ENCODE results near the gene GUCD1.

The GUCD1 gene

DNA sequence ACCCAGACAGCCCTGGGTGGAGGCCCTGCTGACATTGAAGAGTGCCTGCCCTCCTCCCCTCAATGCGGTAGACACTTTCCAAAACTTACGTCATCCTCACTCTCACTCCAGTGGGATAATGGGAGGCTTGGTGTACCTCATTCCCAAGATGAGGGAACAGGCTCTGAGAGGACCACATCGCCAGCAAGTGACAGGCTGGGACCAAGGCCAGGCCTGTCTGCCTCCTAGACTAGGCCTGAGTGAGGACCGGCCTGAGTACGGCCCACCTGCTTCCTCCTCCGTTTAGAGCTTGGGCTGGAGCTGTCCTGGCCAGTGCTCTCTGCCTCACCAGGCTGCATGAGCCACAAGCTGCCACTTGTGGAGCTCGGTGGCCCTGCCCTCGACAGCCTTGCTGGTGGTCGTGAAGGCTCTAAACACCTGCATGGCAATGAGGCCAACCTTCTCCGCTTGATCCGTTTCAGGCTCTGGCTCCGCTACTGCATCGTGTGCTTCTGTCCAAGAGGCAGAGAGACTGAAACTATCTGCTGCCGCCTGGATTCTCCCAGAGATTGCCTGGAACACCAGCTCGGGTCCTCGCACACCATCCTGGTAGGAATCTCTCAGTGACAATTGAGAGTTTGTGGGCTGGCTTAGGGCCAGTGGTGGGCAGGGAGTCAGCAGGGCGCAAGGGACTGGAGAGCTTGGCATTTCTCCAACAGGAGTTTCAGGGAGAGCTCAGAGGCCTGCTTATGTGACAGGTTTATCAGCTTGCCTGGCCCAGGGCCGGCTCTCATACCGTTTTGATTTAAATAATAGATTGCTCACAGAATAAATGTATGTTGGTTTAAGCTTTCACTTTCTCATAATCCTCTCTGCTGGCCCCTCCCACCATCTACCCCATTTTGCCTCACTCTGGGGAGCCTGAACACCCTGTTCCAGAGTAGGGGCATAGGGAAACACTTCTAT lies 28.6 kb upstream of the GUCD1 start (continued):
- no peak for TF ChIP-seq HOXD13 (CRISPR knock-in tag; IDR thresholded peaks at IDR 0.05; ENCODE audit: borderline replicate concordance)
- no peak for TF ChIP-seq ZNF76 (tag by site-specific recombination; IDR thresholded peaks at IDR 0.05; ENCODE audit: borderline replicate concordance, low read depth)
- TF ChIP-seq ZSCAN16 (tag by site-specific recombination; IDR thresholded peaks at IDR 0.05): no peak
- TF ChIP-seq ZNF768 (tag by site-specific recombination; IDR thresholded peaks at IDR 0.05): no peak
- TF ChIP-seq ZNF133 (tag by site-specific recombination; IDR thresholded peaks at IDR 0.05): no peak
- no peak for TF ChIP-seq ZNF571 (tag by site-specific recombination; IDR thresholded peaks at IDR 0.05)
- no peak for TF ChIP-seq ZNF473 (tag by site-specific recombination; IDR thresholded peaks at IDR 0.05)
- no peak for TF ChIP-seq SP3 (tag by site-specific recombination; IDR thresholded peaks at IDR 0.05)
- TF ChIP-seq ZNF623 (tag by site-specific recombination; IDR thresholded peaks at IDR 0.05): no peak
- no peak for TF ChIP-seq ZNF654 (tag by site-specific recombination; IDR thresholded peaks at IDR 0.05; ENCODE audit: low read depth)
- TF ChIP-seq SP7 (tag by site-specific recombination; IDR thresholded peaks at IDR 0.05): peak; percentile 43
- no peak for TF ChIP-seq ZNF292 (tag by site-specific recombination; IDR thresholded peaks at IDR 0.05; ENCODE audit: borderline replicate concordance, low read depth)
- TF ChIP-seq, protein P1, sequence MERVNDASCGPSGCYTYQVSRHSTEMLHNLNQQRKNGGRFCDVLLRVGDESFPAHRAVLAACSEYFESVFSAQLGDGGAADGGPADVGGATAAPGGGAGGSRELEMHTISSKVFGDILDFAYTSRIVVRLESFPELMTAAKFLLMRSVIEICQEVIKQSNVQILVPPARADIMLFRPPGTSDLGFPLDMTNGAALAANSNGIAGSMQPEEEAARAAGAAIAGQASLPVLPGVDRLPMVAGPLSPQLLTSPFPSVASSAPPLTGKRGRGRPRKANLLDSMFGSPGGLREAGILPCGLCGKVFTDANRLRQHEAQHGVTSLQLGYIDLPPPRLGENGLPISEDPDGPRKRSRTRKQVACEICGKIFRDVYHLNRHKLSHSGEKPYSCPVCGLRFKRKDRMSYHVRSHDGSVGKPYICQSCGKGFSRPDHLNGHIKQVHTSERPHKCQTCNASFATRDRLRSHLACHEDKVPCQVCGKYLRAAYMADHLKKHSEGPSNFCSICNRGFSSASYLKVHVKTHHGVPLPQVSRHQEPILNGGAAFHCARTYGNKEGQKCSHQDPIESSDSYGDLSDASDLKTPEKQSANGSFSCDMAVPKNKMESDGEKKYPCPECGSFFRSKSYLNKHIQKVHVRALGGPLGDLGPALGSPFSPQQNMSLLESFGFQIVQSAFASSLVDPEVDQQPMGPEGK (tag by site-specific recombination; IDR thresholded peaks at IDR 0.05): peak; percentile 23; the same call in 1 of the 2 replicates
- TF ChIP-seq KLF16 (tag by site-specific recombination; IDR thresholded peaks at IDR 0.05): no peak
- TF ChIP-seq, protein P2, sequence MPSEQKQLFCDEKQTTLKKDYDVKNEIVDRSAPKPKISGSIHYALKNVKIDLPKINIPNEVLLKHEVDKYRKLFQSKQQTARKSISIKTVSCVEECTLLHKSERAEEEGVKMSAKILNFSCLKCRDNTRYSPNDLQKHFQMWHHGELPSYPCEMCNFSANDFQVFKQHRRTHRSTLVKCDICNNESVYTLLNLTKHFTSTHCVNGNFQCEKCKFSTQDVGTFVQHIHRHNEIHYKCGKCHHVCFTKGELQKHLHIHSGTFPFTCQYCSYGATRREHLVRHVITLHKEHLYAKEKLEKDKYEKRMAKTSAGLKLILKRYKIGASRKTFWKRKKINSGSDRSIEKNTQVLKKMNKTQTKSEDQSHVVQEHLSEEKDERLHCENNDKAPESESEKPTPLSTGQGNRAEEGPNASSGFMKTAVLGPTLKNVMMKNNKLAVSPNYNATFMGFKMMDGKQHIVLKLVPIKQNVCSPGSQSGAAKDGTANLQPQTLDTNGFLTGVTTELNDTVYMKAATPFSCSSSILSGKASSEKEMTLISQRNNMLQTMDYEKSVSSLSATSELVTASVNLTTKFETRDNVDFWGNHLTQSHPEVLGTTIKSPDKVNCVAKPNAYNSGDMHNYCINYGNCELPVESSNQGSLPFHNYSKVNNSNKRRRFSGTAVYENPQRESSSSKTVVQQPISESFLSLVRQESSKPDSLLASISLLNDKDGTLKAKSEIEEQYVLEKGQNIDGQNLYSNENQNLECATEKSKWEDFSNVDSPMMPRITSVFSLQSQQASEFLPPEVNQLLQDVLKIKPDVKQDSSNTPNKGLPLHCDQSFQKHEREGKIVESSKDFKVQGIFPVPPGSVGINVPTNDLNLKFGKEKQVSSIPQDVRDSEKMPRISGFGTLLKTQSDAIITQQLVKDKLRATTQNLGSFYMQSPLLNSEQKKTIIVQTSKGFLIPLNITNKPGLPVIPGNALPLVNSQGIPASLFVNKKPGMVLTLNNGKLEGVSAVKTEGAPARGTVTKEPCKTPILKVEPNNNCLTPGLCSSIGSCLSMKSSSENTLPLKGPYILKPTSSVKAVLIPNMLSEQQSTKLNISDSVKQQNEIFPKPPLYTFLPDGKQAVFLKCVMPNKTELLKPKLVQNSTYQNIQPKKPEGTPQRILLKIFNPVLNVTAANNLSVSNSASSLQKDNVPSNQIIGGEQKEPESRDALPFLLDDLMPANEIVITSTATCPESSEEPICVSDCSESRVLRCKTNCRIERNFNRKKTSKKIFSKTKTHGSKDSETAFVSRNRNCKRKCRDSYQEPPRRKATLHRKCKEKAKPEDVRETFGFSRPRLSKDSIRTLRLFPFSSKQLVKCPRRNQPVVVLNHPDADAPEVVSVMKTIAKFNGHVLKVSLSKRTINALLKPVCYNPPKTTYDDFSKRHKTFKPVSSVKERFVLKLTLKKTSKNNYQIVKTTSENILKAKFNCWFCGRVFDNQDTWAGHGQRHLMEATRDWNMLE (tag by site-specific recombination; conservative IDR thresholded peaks at IDR 0.05; ENCODE audit: low read depth): no peak
- no peak for TF ChIP-seq ZNF514 (tag by site-specific recombination; IDR thresholded peaks at IDR 0.05)
- TF ChIP-seq, protein P3, sequence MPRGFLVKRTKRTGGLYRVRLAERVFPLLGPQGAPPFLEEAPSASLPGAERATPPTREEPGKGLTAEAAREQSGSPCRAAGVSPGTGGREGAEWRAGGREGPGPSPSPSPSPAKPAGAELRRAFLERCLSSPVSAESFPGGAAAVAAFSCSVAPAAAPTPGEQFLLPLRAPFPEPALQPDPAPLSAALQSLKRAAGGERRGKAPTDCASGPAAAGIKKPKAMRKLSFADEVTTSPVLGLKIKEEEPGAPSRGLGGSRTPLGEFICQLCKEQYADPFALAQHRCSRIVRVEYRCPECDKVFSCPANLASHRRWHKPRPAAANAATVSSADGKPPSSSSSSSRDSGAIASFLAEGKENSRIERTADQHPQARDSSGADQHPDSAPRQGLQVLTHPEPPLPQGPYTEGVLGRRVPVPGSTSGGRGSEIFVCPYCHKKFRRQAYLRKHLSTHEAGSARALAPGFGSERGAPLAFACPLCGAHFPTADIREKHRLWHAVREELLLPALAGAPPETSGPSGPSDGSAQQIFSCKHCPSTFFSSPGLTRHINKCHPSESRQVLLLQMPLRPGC (tag by site-specific recombination; IDR thresholded peaks at IDR 0.05): no peak
- no peak for TF ChIP-seq ZNF677 (tag by site-specific recombination; IDR thresholded peaks at IDR 0.05)
- TF ChIP-seq, protein P4, sequence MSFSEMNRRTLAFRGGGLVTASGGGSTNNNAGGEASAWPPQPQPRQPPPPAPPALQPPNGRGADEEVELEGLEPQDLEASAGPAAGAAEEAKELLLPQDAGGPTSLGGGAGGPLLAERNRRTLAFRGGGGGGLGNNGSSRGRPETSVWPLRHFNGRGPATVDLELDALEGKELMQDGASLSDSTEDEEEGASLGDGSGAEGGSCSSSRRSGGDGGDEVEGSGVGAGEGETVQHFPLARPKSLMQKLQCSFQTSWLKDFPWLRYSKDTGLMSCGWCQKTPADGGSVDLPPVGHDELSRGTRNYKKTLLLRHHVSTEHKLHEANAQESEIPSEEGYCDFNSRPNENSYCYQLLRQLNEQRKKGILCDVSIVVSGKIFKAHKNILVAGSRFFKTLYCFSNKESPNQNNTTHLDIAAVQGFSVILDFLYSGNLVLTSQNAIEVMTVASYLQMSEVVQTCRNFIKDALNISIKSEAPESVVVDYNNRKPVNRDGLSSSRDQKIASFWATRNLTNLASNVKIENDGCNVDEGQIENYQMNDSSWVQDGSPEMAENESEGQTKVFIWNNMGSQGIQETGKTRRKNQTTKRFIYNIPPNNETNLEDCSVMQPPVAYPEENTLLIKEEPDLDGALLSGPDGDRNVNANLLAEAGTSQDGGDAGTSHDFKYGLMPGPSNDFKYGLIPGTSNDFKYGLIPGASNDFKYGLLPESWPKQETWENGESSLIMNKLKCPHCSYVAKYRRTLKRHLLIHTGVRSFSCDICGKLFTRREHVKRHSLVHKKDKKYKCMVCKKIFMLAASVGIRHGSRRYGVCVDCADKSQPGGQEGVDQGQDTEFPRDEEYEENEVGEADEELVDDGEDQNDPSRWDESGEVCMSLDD (tag by site-specific recombination; IDR thresholded peaks at IDR 0.05): no peak
- TF ChIP-seq ZNF544 (tag by site-specific recombination; IDR thresholded peaks at IDR 0.05): no peak
- TF ChIP-seq, protein P5, sequence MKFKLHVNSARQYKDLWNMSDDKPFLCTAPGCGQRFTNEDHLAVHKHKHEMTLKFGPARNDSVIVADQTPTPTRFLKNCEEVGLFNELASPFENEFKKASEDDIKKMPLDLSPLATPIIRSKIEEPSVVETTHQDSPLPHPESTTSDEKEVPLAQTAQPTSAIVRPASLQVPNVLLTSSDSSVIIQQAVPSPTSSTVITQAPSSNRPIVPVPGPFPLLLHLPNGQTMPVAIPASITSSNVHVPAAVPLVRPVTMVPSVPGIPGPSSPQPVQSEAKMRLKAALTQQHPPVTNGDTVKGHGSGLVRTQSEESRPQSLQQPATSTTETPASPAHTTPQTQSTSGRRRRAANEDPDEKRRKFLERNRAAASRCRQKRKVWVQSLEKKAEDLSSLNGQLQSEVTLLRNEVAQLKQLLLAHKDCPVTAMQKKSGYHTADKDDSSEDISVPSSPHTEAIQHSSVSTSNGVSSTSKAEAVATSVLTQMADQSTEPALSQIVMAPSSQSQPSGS (tag by site-specific recombination; IDR thresholded peaks at IDR 0.05; ENCODE audit: low read depth): 0 out of 2 replicates have a peak, but pooled peaks have one; percentile 61
- no peak for TF ChIP-seq ZFP3 (tag by site-specific recombination; IDR thresholded peaks at IDR 0.05; ENCODE audit: low read depth)
- no peak for TF ChIP-seq ZNF560 (tag by site-specific recombination; IDR thresholded peaks at IDR 0.05; ENCODE audit: borderline replicate concordance)
- TF ChIP-seq ZNF423 (tag by site-specific recombination; IDR thresholded peaks at IDR 0.05): no peak
- no peak for TF ChIP-seq ZNF548 (tag by site-specific recombination; IDR thresholded peaks at IDR 0.05)
